Adrenal gland (tissue), 12 donors: ENCODE data around the gene HOXD4. TPM values are rescaled to one million over a fixed set of nuclear protein-coding genes. Genes with fewer than 3 reads are reported as not detected.
A peak's percentile ranks its signal among the peaks of the same experiment; 100 is the strongest.

Experiments
- DNase-seq, 7 donors: peaks; one replicate each; pipeline ENCODE4 v3.0.0-alpha.2; 2019 to 2020
- H3K27ac ChIP-seq, 5 donors: fragments of 200-600 bp; sonication (generic) in 4 of 5; 1 replicate in 3 of 5; 2 replicates in 2 of 5; pipeline versions ENCODE4 v1.5.1 to v1.8.0; 2016 to 2020; ENCODE audit warnings: mild to moderate bottlenecking in 1 of 5
- H3K27me3 ChIP-seq: fragments of 200-600 bp; 2 replicates; pipeline ENCODE4 v1.8.0; 2021
- H3K36me3 ChIP-seq, 2 donors: fragments of 200-600 bp; replicated peaks in 1 of 2; 1 replicate in 1 of 2; 2 replicates in 1 of 2; pipeline versions ENCODE4 v1.5.1 to v1.8.0; 2018 to 2022
- H3K4me1 ChIP-seq, 2 donors: fragments of 200-600 bp; replicated peaks in 1 of 2; 1 replicate in 1 of 2; 2 replicates in 1 of 2; pipeline versions ENCODE4 v1.5.1 to v1.8.0; 2018 to 2021
- H3K4me3 ChIP-seq, 4 donors: fragments of 200-600 bp; sonication (generic) in 3 of 4; one replicate each; pipeline ENCODE4 v1.5.1; 2016 to 2018
- H3K9me3 ChIP-seq, 3 donors: fragments of 200-600 bp; sonication (generic) in 1 of 3; replicated peaks in 1 of 3; 1 replicate in 2 of 3; 2 replicates in 1 of 3; pipeline versions ENCODE4 v1.5.1 to v1.8.0; 2016 to 2021
- CTCF ChIP-seq, 6 experiments: fragments of 450-650 bp in 4 of 6; fragments of 200-600 bp in 2 of 6; sonication (generic) in 1 of 6; IDR thresholded peaks; 1 replicate in 5 of 6; 2 replicates in 1 of 6; pipeline versions ENCODE4 v1.5.1 to v1.8.0; 2016 to 2021; ENCODE audit warnings: antibody characterized with exemption in 6 of 6, mild to moderate bottlenecking in 2 of 6, moderate library complexity in 1 of 6
- POLR2A ChIP-seq, 2 donors: fragments of 450-650 bp; IDR thresholded peaks; one replicate each; pipeline ENCODE4 v1.6.1; 2017; ENCODE audit warnings: antibody characterized with exemption in 2 of 2, mild to moderate bottlenecking in 2 of 2, moderate library complexity in 1 of 2
- WGBS, 4 donors: extraction: QIAGEN DNeasy Blood & Tissue Kit in 2 of 4; methylation state at CpG; one replicate each; pipeline versions ENCODE4 v1.1.5 to v1.1.7; 2013 to 2017; 5-methylcytosine and 5-hydroxymethylcytosine counted together
- intact Hi-C, 2 donors: fragments of 100-400 bp; cut with DNase I; formaldehyde crosslinking; loops; one replicate each; pipeline versions ENCODE4 v1.14.1 to v1.15.0; 2022 to 2023
- polyA plus RNA-seq, 3 donors: library from polyadenylated mRNA; stranded (reverse); fragments of 200-250 nt in 2 of 3; fragments of 350-450 nt in 1 of 3; fragmentation: Illumina TruSeq in 1 of 3; extraction: RNeasy Lipid Tissue Mini Kit (QIAGEN cat#74804) in 1 of 3; gene quantifications; one replicate each; pipeline ENCODE4 v1.2.3, GENCODE V29; 2013 to 2014
- total RNA-seq, 9 donors: library from RNA; depleted of rRNA in 4 of 9; stranded (reverse); fragments of >200 nt in 4 of 9; fragments of 120-200 nt in 1 of 9; fragmentation: NEBNext Ultra II Directional in 1 of 9; extraction: Animal tissue kit (Norgen Biotek cat#: 25700) in 1 of 9; gene quantifications; one replicate each; pipeline versions ENCODE4 v1.1.0 to v1.2.4, GENCODE V29; 2013 to 2023
- donor health status: healthy with polysubstance abuse.
- donor health status: Bipolar disorder and iron deficiency.
- donor health status: DM: yes; HTN: yes; CAD: no.
- donor health status: DM: no; HTN: no; CAD: no.
- donor health status: DM: no; HTN: no; CAD: no.
- donor health status: DM: yes; HTN: yes; CAD: no.

HOXD4 gene
- total and polyA plus RNA-seq, 12 donors = 1.9 to 38.5 (median 9.3) TPM

DNA sequence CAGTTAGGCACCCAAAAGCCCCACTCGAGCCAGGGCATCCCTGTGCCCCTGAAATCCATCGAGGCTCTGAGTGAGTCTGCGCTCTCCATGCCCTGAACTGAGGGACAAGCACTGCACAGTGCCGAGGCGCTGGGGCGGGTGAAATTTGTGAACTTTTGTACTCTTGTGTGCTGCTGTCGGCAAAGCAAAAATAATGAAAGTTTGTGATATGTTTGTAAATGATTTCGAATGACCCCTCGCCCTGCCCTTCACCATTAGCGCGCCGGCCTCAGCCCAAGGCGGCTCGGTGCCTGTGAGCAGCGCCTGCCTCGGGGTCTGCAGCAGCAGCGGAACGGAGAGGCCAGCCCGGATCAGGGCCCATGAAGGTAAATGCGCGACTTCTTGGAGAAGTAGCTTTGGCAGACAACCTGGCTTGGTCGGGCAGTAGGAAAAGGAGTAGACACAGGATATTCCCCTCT lies 1.8 kb upstream of the HOXD4 start:
- Histone ChIP-seq H3K27ac (no peak overlapping the region), H3K27me3 (no peaks in the 10 kb centered on the region), H3K4me1 (peaks cover 0 to 7% of the 10 kb centered on the region in 2 donors), H3K9me3 (no peaks in the 10 kb centered on the region), H3K36me3 (peaks cover 0 to 19% of the 10 kb centered on the region in 2 donors), H3K4me3 (no peak overlapping the region)
- WGBS, 4 donors = 71 to 82% (median 74%) methylated on average over 15 to 22 of the region's 22 CpGs
- TF ChIP-seq CTCF (IDR thresholded peaks at IDR 0.05) = no peak
- no peak for TF ChIP-seq POLR2A (IDR thresholded peaks at IDR 0.05)
- intact Hi-C loops = loop anchor here in 1 of 2 donors (5.0 kb wide), 1 partner anchor 408 kb away; no protein-coding TSS in a partner anchor
- peak in 1 of 7 donors; percentile 42 for DNase-seq

GRCh38 chr2:176149939-176150583 lies 1.3 kb upstream of the HOXD4 start:
- no peaks in the 10 kb centered on the region for H3K27me3 ChIP-seq
- 80 to 82% (median 80%) methylated on average over 24 of the region's 24 CpGs for WGBS, 4 donors
- peak in 1 of 7 donors; percentile 42 for DNase-seq
- intact Hi-C loops = loop anchor here in 1 of 2 donors (5.0 kb wide), 1 partner anchor 407 kb away; no protein-coding TSS in a partner anchor
- peaks cover 0 to 25% of the 10 kb centered on the region in 2 donors for H3K36me3 ChIP-seq
- no peak overlapping the region for H3K4me3 ChIP-seq
- no peak for TF ChIP-seq CTCF (IDR thresholded peaks at IDR 0.05)
- no peak for TF ChIP-seq POLR2A (IDR thresholded peaks at IDR 0.05)
- no peak overlapping the region for H3K27ac ChIP-seq
- H3K9me3 ChIP-seq = no peaks in the 10 kb centered on the region
- peaks cover 0 to 7% of the 10 kb centered on the region in 2 donors for H3K4me1 ChIP-seq

DNA sequence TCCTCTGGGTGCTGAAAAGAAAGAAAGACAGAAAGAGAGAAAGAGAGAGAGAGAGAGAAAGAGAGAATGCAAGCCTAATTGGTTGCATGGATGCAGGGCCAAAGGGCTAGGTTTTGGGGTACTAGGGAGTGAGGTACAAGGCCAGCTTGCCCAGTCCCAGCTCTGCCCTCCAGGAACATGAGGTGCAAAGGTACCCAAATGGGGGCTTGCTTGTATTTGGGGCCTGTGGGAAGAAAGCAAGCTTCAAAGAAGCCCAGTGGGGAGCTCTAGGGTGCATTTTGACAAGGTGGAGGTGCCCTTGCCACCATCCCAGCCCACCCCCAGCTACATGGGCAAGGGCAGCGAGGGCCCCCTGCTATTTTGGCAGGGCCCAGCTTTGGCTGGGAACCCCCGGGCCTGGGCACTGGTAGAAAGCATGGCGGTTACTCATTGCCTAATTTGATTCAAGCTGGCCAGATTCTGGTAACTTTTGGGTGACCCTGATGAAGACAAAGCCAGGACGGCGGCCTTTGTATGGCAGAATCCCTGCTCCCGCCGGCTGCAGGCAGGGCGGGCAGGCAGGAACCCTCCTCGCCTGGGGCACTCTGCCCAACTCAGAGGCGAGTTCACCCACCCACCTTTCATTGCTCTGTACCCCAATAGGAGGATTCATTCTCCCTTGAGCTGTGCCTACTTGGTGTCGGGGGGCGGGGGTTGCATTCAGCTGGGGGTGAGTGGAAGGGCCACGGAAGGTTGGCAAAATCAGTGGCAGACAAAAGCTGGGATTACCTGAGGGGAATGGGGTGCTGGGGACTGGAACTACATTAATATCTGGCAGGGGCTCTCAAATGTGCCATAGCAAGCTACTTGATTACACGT lies 537 bp upstream of the HOXD4 start:
- H3K27me3 ChIP-seq = no peaks in the 10 kb centered on the region
- no peak for TF ChIP-seq CTCF (IDR thresholded peaks at IDR 0.05)
- TF ChIP-seq POLR2A (IDR thresholded peaks at IDR 0.05) = no peak
- no peaks in the 10 kb centered on the region for H3K9me3 ChIP-seq
- intact Hi-C loops = no loop called here
- peak in 1 of 7 donors; percentile 37 for DNase-seq
- peaks cover 0 to 5% of the 10 kb centered on the region in 2 donors for H3K4me1 ChIP-seq
- 86 to 93% (median 88%) methylated on average over 7 to 14 of the region's 14 CpGs for WGBS, 4 donors
- H3K27ac ChIP-seq = no peak overlapping the region
- no peak overlapping the region for H3K4me3 ChIP-seq
- H3K36me3 ChIP-seq = peaks cover 0 to 30% of the 10 kb centered on the region in 2 donors
